Stomach (tissue), 4 donors: Measurements from ENCODE around the gene CCNJL.

ENCODE experiments used
- POLR2A ChIP-seq, 4 donors: fragments of 450-650 bp; IDR thresholded peaks; one replicate each; pipeline ENCODE4 v1.6.1; 2016; ENCODE audit warnings: antibody characterized with exemption in 4 of 4, control low read depth in 2 of 4, mild to moderate bottlenecking in 1 of 4, moderate library complexity in 1 of 4
- POLR2AphosphoS5 ChIP-seq, 3 donors: sonication (generic); formaldehyde crosslinking; IDR thresholded peaks; one replicate each; pipeline ENCODE4 v1.6.1; 2016; ENCODE audit warnings: antibody characterized with exemption in 3 of 3
- TF ChIP-seq, protein P1 (sequence below), 7 experiments: fragments of 450-650 bp in 4 of 7; fragments of 200-600 bp in 3 of 7; sonication (generic) in 3 of 7; IDR thresholded peaks; one replicate each; pipeline ENCODE4 v1.5.1; 2016 to 2019; ENCODE audit warnings: antibody characterized with exemption in 7 of 7, control low read depth in 2 of 7, mild to moderate bottlenecking in 1 of 7

GRCh38 chr5:160213537-160213936 is 98.8 kb downstream of the CCNJL start:
- TF ChIP-seq, protein P1, sequence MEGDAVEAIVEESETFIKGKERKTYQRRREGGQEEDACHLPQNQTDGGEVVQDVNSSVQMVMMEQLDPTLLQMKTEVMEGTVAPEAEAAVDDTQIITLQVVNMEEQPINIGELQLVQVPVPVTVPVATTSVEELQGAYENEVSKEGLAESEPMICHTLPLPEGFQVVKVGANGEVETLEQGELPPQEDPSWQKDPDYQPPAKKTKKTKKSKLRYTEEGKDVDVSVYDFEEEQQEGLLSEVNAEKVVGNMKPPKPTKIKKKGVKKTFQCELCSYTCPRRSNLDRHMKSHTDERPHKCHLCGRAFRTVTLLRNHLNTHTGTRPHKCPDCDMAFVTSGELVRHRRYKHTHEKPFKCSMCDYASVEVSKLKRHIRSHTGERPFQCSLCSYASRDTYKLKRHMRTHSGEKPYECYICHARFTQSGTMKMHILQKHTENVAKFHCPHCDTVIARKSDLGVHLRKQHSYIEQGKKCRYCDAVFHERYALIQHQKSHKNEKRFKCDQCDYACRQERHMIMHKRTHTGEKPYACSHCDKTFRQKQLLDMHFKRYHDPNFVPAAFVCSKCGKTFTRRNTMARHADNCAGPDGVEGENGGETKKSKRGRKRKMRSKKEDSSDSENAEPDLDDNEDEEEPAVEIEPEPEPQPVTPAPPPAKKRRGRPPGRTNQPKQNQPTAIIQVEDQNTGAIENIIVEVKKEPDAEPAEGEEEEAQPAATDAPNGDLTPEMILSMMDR (IDR thresholded peaks at IDR 0.05), result no peak
- TF ChIP-seq POLR2A (IDR thresholded peaks at IDR 0.05) (no peak), POLR2AphosphoS5 (IDR thresholded peaks at IDR 0.05) (no peak)
